Omental fat pad (tissue), 4 donors: ENCODE data around the gene COX6B1. TPM values are rescaled to one million over a fixed set of nuclear protein-coding genes. Genes with fewer than 3 reads are reported as not detected.

Source experiments
- ATAC-seq: fragments of 150-250 bp; one replicate; pipeline ENCODE4 v1.9.1; 2016; ENCODE audit warnings: mild to moderate bottlenecking, moderate library complexity; ENCODE audit not compliant: low FRiP score
- DNase-seq: peaks from one replicate; pipeline ENCODE4 v3.0.0-alpha.2; 2019; ENCODE audit warnings: low spot score
- CTCF ChIP-seq, 3 donors: fragments of 450-650 bp; IDR thresholded peaks; one replicate each; pipeline ENCODE4 v1.5.1; 2016 to 2017; ENCODE audit warnings: antibody characterized with exemption in 3 of 3, mild to moderate bottlenecking in 3 of 3, moderate library complexity in 2 of 3
- total RNA-seq, 4 donors: library from RNA; depleted of rRNA; stranded (reverse); fragments of >200 nt; gene quantifications; one replicate each; pipeline ENCODE4 v1.1.0, GENCODE V29; 2016

COX6B1 gene
- total RNA-seq, 4 donors from 2014 or later, result 391 to 611 (median 538) TPM

- ATAC-seq (no peak), DNase-seq (no peak)
- TF ChIP-seq CTCF (IDR thresholded peaks at IDR 0.05), result no peak
These were observed 7.5 kb downstream of the COX6B1 start for GRCh38 chr19:35655600-35655999.

GRCh38 chr19:35656700-35657099, 8.6 kb downstream of the COX6B1 start:
- DNase-seq, result no peak
- ATAC-seq, result no peak
- no peak for TF ChIP-seq CTCF (IDR thresholded peaks at IDR 0.05)

- no peak for ATAC-seq
These were observed 10.0 kb downstream of the COX6B1 start for GRCh38 chr19:35657904-35658700.

GRCh38 chr19:35661995-35662340, 13.8 kb downstream of the COX6B1 start:
- no peak for DNase-seq

More at GRCh38 chr19:35657904-35658700, 10.0 kb downstream of the COX6B1 start:
- DNase-seq, result no peak
- TF ChIP-seq CTCF (IDR thresholded peaks at IDR 0.05), result no peak

GRCh38 chr19:35663981-35664380, 15.9 kb downstream of the COX6B1 start:
- no peak for TF ChIP-seq CTCF (IDR thresholded peaks at IDR 0.05)
- ATAC-seq (no peak), DNase-seq (no peak)

More at GRCh38 chr19:35661995-35662340, 13.8 kb downstream of the COX6B1 start:
- no peak for TF ChIP-seq CTCF (IDR thresholded peaks at IDR 0.05)
- ATAC-seq, result no peak

GRCh38 chr19:35665157-35665556, 17.0 kb downstream of the COX6B1 start:
- DNase-seq (no peak), ATAC-seq (no peak)
- no peak for TF ChIP-seq CTCF (IDR thresholded peaks at IDR 0.05)

GRCh38 chr19:35665604-35666003, 17.5 kb downstream of the COX6B1 start:
- DNase-seq (no peak), ATAC-seq (no peak)
- TF ChIP-seq CTCF (IDR thresholded peaks at IDR 0.05), result no peak
